Astrocyte of the cerebellum (primary cell): ENCODE results near the gene ERFL.
"Not testable (repeated sequence)": the region's sequence is repeated elsewhere in the genome, so short reads cannot be mapped to it uniquely, and the experiment has no call there.

ENCODE experiments used
- DNase-seq: peaks from one replicate; pipeline ENCODE4 v3.0.0-alpha.2; 2011; ENCODE audit warnings: low read depth
- H3K4me3 ChIP-seq: 2 replicates; pipeline ENCODE4 v1.5.1; 2011; ENCODE audit warnings: mild to moderate bottlenecking, low read depth, low read length, moderate library complexity
- in situ Hi-C: cut with HindIII; loops from 2 replicates; pipeline ENCODE4 v1.10.0; 2017; ENCODE audit warnings: low sequenced_read_pairs
- TF ChIP-seq, protein P1 (sequence below): IDR thresholded peaks from 2 replicates; pipeline ENCODE4 v1.5.1; 2012; ENCODE audit warnings: low read length, low read depth, moderate library complexity, mild to moderate bottlenecking; ENCODE audit errors: missing control alignments

Gene ERFL

GRCh38 chr19:41876847-41877832, 51.1 kb downstream of the ERFL start, which contains the start of gene CD79A:
Gene CD79A (plus strand): TSS chr19:41877279. CDS start chr19:41877305, 26 bp downstream.
- in situ Hi-C loops = no loop called here
- DNase-seq = no peak
- TF ChIP-seq, protein P1, sequence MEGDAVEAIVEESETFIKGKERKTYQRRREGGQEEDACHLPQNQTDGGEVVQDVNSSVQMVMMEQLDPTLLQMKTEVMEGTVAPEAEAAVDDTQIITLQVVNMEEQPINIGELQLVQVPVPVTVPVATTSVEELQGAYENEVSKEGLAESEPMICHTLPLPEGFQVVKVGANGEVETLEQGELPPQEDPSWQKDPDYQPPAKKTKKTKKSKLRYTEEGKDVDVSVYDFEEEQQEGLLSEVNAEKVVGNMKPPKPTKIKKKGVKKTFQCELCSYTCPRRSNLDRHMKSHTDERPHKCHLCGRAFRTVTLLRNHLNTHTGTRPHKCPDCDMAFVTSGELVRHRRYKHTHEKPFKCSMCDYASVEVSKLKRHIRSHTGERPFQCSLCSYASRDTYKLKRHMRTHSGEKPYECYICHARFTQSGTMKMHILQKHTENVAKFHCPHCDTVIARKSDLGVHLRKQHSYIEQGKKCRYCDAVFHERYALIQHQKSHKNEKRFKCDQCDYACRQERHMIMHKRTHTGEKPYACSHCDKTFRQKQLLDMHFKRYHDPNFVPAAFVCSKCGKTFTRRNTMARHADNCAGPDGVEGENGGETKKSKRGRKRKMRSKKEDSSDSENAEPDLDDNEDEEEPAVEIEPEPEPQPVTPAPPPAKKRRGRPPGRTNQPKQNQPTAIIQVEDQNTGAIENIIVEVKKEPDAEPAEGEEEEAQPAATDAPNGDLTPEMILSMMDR = no peak
- H3K4me3 ChIP-seq = no peak within 1 kb of the TSS

- H3K4me3 ChIP-seq, in situ Hi-C loops, DNase-seq: not testable (repeated sequence)
Observed at GRCh38 chr19:41875973-41876372, 52.3 kb downstream of the ERFL start.

DNA sequence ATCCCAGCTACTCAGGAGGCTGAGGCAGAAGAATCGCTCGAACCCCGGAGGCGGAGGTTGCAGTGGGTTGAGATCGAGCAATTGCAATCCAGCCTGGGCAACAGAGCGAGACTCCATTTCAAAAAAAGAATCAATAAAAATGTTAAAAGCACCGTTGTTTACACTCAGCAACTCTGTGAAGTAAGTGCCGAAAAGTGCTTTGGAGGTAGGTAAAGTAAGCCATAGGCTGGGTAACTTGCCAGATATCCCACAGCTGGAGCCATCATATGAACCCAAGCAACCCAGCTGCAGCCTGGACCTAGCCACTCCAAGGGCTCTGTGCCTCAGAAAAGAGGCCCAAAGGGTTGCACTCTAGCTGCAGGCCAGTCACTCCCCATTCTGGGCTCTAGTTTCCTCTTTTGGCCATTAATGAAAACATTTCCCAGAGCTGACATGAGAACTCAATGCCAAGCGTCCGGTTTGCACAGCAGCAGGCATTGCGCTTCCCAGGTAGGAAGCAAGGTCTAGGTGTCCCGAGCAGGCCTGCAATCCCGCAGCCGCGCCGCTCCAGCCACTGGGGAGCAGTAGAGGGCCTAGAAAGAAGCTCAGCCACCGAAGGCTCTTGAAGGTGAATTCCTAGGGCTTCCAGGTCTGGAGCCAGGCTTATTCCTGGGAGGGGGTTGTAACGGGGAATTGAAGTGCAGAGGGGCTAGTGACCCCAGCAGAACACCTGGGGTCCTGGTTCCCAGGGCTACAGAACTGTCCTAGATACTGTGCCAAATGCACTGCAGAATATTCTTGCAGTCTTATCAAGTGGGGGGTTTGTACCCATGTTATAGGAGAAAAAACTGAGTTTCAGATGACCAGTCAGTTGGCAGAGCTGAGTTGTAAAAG, 55.2 kb downstream of the ERFL start:
- no peak overlapping the region for H3K4me3 ChIP-seq
- in situ Hi-C loops = no loop called here
- TF ChIP-seq, protein P1 = peak; percentile 78
- peak; percentile 18 for DNase-seq

DNA sequence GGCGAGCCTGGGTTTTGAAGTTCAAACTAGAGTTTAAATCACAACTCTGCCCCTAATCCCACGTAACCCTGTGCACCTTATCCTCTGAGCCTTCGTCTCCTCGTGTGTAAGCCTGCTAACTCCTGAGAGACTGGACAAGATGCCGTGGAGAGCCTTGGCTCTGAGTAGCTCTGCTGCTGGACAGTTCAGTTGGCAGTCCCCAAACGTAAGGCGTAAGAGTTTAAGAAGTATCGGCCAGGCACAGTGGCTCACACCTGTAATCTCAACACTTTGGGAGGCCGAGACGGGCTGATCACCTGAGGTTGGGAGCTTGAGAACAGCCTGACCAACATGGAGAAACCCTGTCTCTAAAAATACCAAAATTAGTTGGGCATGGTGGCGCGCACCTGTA, 55.9 kb downstream of the ERFL start:
- in situ Hi-C loops = no loop called here
- no peak for DNase-seq
- TF ChIP-seq, protein P1 = no peak
- no peak overlapping the region for H3K4me3 ChIP-seq

GRCh38 chr19:41871573-41872383, 56.5 kb downstream of the ERFL start:
- in situ Hi-C loops = no loop called here
- TF ChIP-seq, protein P1 = no peak
- no peak for DNase-seq
- no peak overlapping the region for H3K4me3 ChIP-seq

DNA sequence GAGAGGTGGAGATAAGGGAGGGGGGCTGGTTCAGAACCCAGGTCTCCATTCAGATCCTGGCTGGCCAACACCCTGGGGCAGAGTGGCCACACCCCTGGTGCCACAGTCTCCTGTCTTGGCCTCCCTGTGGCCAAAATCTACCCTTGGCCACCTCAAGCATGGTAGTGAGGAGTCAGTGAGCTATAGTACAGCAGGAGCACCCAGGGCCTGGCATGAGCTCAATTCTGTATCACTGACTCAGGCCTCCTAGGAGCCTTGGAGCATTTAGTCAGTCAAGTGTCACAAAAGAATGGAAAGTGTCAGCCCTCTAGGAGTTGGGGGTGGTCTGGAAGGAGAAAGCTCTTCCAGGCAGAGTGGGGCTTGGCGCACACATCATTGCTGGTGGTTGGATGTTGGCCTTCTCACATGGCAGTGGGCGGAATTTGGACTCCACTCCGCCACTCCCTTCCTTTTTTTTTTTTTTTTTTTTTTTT, 57.8 kb downstream of the ERFL start:
- in situ Hi-C loops = no loop called here
- TF ChIP-seq, protein P1 = no peak
- DNase-seq = peak; percentile 20
- no peak overlapping the region for H3K4me3 ChIP-seq
